Bronchial epithelial cell (primary cell): Measurements from ENCODE around the gene FGF12. TPM values are rescaled to one million over a fixed set of nuclear protein-coding genes. Genes with fewer than 3 reads are reported as not detected.

ENCODE experiments used
- DNase-seq: peaks from one replicate; pipeline ENCODE4 v3.0.0-alpha.2; 2010; ENCODE audit warnings: low read depth
- FAIRE-seq: peaks from 2 replicates; lab custom pipeline; 2011; peaks lifted over from hg19 to GRCh38; lab: Jason Lieb, UNC
- H3K27me3 ChIP-seq: 2 replicates; pipeline ENCODE4 v1.5.1; 2011; ENCODE audit warnings: low read length; ENCODE audit not compliant: control insufficient read depth, insufficient read depth
- H3K36me3 ChIP-seq: 2 replicates; pipeline ENCODE4 v1.5.1; 2011; ENCODE audit warnings: low read length; ENCODE audit not compliant: control insufficient read depth, insufficient read depth
- H3K4me3 ChIP-seq: 2 replicates; pipeline ENCODE4 v1.5.1; 2011; ENCODE audit warnings: mild to moderate bottlenecking, low read depth, low read length, control low read depth
- CTCF ChIP-seq: IDR thresholded peaks from 2 replicates; pipeline ENCODE4 v1.5.1; 2011; ENCODE audit warnings: mild to moderate bottlenecking, moderate library complexity, low read length, control low read depth, inconsistent platforms; ENCODE audit not compliant: insufficient read depth, severe bottlenecking
- total RNA-seq: library from RNA; depleted of rRNA; stranded (reverse); fragments of >200 nt; gene quantifications from 2 replicates; pipeline ENCODE4 v1.2.1, GENCODE V29; 2014

Gene FGF12
- total RNA-seq, 1 donor from 2014 or later = not detected

GRCh38 chr3:192422321-192422996 lies 304.9 kb downstream of the FGF12 start:
- TF ChIP-seq CTCF = no peak
- peak; percentile 64 for DNase-seq

GRCh38 chr3:192419312-192419711 lies 308.0 kb downstream of the FGF12 start:
- no peak for DNase-seq
- FAIRE-seq = no peak

More at GRCh38 chr3:192422321-192422996, 304.9 kb downstream of the FGF12 start:
- Histone ChIP-seq H3K4me3 (no peak overlapping the region), H3K36me3 (no peaks in the 10 kb centered on the region), H3K27me3 (no peaks in the 10 kb centered on the region)
- FAIRE-seq = no peak

GRCh38 chr3:192417559-192418055 lies 309.7 kb downstream of the FGF12 start:
- DNase-seq = no peak
- H3K36me3 ChIP-seq = no peaks in the 10 kb centered on the region
- FAIRE-seq = no peak
- H3K27me3 ChIP-seq = no peaks in the 10 kb centered on the region
- H3K4me3 ChIP-seq = no peak overlapping the region
- no peak for TF ChIP-seq CTCF

More at GRCh38 chr3:192419312-192419711, 308.0 kb downstream of the FGF12 start:
- Histone ChIP-seq H3K4me3 (no peak overlapping the region), H3K36me3 (no peaks in the 10 kb centered on the region), H3K27me3 (no peaks in the 10 kb centered on the region)
- TF ChIP-seq CTCF = no peak

- TF ChIP-seq CTCF = no peak
- DNase-seq (no peak), FAIRE-seq (no peak)
- no peaks in the 10 kb centered on the region for H3K27me3 ChIP-seq
- H3K4me3 ChIP-seq = no peak overlapping the region
- no peaks in the 10 kb centered on the region for H3K36me3 ChIP-seq
Measured at GRCh38 chr3:192417017-192417416, 310.3 kb downstream of the FGF12 start.

GRCh38 chr3:192413461-192413860 lies 313.9 kb downstream of the FGF12 start:
- Histone ChIP-seq H3K36me3 (no peaks in the 10 kb centered on the region), H3K27me3 (peaks cover 8% of the 10 kb centered on the region), H3K4me3 (no peak overlapping the region)
- DNase-seq = peak; percentile 52
- no peak for TF ChIP-seq CTCF
- FAIRE-seq = no peak

- FAIRE-seq = no peak
- Histone ChIP-seq H3K27me3 (peaks cover 19% of the 10 kb centered on the region), H3K36me3 (no peaks in the 10 kb centered on the region), H3K4me3 (no peak overlapping the region)
- no peak for DNase-seq
- TF ChIP-seq CTCF = no peak
Measured at GRCh38 chr3:192410684-192410960, 316.7 kb downstream of the FGF12 start.
